Left colon (tissue), 2 donors: ENCODE measurements around the gene ITGA2B. TPM values are rescaled to one million over a fixed set of nuclear protein-coding genes. Genes with fewer than 3 reads are reported as not detected.
"Not testable (repeated sequence)": the region's sequence is repeated elsewhere in the genome, so short reads cannot be mapped to it uniquely, and the experiment has no call there.

Source experiments
- ATAC-seq: fragments of 200-7000 bp; cut with Tn5 transposase; one replicate; pipeline ENCODE4 v1.9.1; 2020; ENCODE audit warnings: mild to moderate bottlenecking, moderate library complexity
- DNase-seq, 2 donors: peaks; one replicate each; pipeline ENCODE4 v3.0.0-alpha.2; 2020
- intact Hi-C, 2 donors: fragments of 100-400 bp; cut with DNase I in 1 of 2; cut with micrococcal nuclease in 1 of 2; formaldehyde crosslinking; loops; one replicate each; pipeline versions ENCODE4 v1.11.2 to v1.14.0; 2022; cut with DNase I, micrococcal nuclease
- total RNA-seq, 2 donors: library from RNA; stranded (reverse); fragmentation: NEBNext Ultra II Directional; extraction: Animal tissue kit (Norgen Biotek cat#: 25700); gene quantifications; one replicate each; pipeline ENCODE4 v1.2.1, GENCODE V29; 2021
- donor health status: DM: no; HTN: no; CAD: no.
- donor health status: DM: yes; HTN: yes; CAD: no.

ITGA2B gene
- total RNA-seq, 2 donors from 2014 or later, result 0.37 to 0.39 TPM

- ATAC-seq, result no peak
- no peak for DNase-seq
- intact Hi-C loops, result no loop called here
Measured at GRCh38 chr17:44358066-44358465, 31.4 kb downstream of the ITGA2B start.

GRCh38 chr17:44356241-44356640, 33.2 kb downstream of the ITGA2B start:
- DNase-seq (no peak), ATAC-seq (peak; percentile 62)
- intact Hi-C loops, result no loop called here

- ATAC-seq, result no peak
- no peak for DNase-seq
- intact Hi-C loops, result no loop called here
Measured at GRCh38 chr17:44355642-44356099, 33.8 kb downstream of the ITGA2B start.

GRCh38 chr17:44354582-44355561, 34.6 kb downstream of the ITGA2B start:
- intact Hi-C loops, result no loop called here
- ATAC-seq (no peak), DNase-seq (peak in 1 of 2 donors; percentile 79)

- intact Hi-C loops, result no loop called here
- peak in 1 of 2 donors; percentile 47 for DNase-seq
- ATAC-seq, result peak; percentile 49
Measured at GRCh38 chr17:44353672-44354331, 35.6 kb downstream of the ITGA2B start.

- ATAC-seq (no peak), DNase-seq (no peak)
- intact Hi-C loops, result no loop called here
Measured at GRCh38 chr17:44352828-44353671, 36.4 kb downstream of the ITGA2B start.

- no peak for DNase-seq
- intact Hi-C loops, result no loop called here
- no peak for ATAC-seq
Measured at GRCh38 chr17:44351961-44352827, 37.3 kb downstream of the ITGA2B start.

GRCh38 chr17:44351464-44351863, 38.0 kb downstream of the ITGA2B start:
- DNase-seq (no peak), ATAC-seq (no peak)
- intact Hi-C loops, result no loop called here

GRCh38 chr17:44350733-44351226, 38.7 kb downstream of the ITGA2B start:
- peak; percentile 67 for ATAC-seq
- peak in 1 of 2 donors; percentile 77 for DNase-seq
- intact Hi-C loops, result no loop called here

- DNase-seq (no peak), ATAC-seq (no peak)
- intact Hi-C loops, result no loop called here
Measured at GRCh38 chr17:44349553-44350070, 39.8 kb downstream of the ITGA2B start.

- DNase-seq (no peak), ATAC-seq (no peak)
- intact Hi-C loops, result no loop called here
Measured at GRCh38 chr17:44348988-44349364, 40.5 kb downstream of the ITGA2B start.

GRCh38 chr17:44348234-44348987, 41.0 kb downstream of the ITGA2B start:
- DNase-seq, result peak in 1 of 2 donors; percentile 43
- intact Hi-C loops, result no loop called here
- ATAC-seq, result no peak

- intact Hi-C loops, ATAC-seq, DNase-seq: not testable (repeated sequence)
Measured at GRCh38 chr17:44347206-44348055, 42.0 kb downstream of the ITGA2B start.

GRCh38 chr17:44346064-44346844, 43.2 kb downstream of the ITGA2B start:
- ATAC-seq (no peak), DNase-seq (no peak)
- intact Hi-C loops, result no loop called here

GRCh38 chr17:44345454-44346026, 43.9 kb downstream of the ITGA2B start:
- ATAC-seq (peak; percentile 80), DNase-seq (peak; percentile 63 to 71)
- intact Hi-C loops, result no loop called here
